GM18909 (cell line): ENCODE measurements around the gene COL27A1.

Experiments used
- ATAC-seq: cut with Tn5 transposase; IDR thresholded peaks from one replicate; pipeline ENCODE4 v1.9.1; 2021; ENCODE audit warnings: mild to moderate bottlenecking; ENCODE audit not compliant: unreplicated experiment, poor library complexity

The COL27A1 gene

GRCh38 chr9:114165407-114166102 lies 10.2 kb downstream of the COL27A1 start:
- no peak for ATAC-seq

GRCh38 chr9:114166103-114166470 lies 10.8 kb downstream of the COL27A1 start:
- ATAC-seq: no peak

GRCh38 chr9:114166614-114167572 lies 11.6 kb downstream of the COL27A1 start:
- no peak for ATAC-seq

- ATAC-seq: no peak
These were observed 12.3 kb downstream of the COL27A1 start for GRCh38 chr9:114167591-114168091.

- no peak for ATAC-seq
These were observed 13.1 kb downstream of the COL27A1 start for GRCh38 chr9:114168281-114169028.

GRCh38 chr9:114169029-114169951 lies 14.0 kb downstream of the COL27A1 start:
- no peak for ATAC-seq

- no peak for ATAC-seq
These were observed 14.8 kb downstream of the COL27A1 start for GRCh38 chr9:114169952-114170770.

- ATAC-seq: no peak
These were observed 15.6 kb downstream of the COL27A1 start for GRCh38 chr9:114170771-114171461.

- no peak for ATAC-seq
These were observed 16.2 kb downstream of the COL27A1 start for GRCh38 chr9:114171500-114171899.

- no peak for ATAC-seq
These were observed 17.9 kb downstream of the COL27A1 start for GRCh38 chr9:114172981-114173833.

- no peak for ATAC-seq
These were observed 19.2 kb downstream of the COL27A1 start for GRCh38 chr9:114174557-114174875.

- no peak for ATAC-seq
These were observed 19.8 kb downstream of the COL27A1 start for GRCh38 chr9:114174876-114175771.

GRCh38 chr9:114176624-114177291 lies 21.4 kb downstream of the COL27A1 start:
- ATAC-seq: no peak

- no peak for ATAC-seq
These were observed 22.2 kb downstream of the COL27A1 start for GRCh38 chr9:114177423-114178064.

GRCh38 chr9:114178076-114178475 lies 22.7 kb downstream of the COL27A1 start:
- no peak for ATAC-seq
